Stomach (tissue), 9 donors: ENCODE results near the gene S100A12. TPM values are rescaled to one million over a fixed set of nuclear protein-coding genes. Genes with fewer than 3 reads are reported as not detected.
"Not testable (repeated sequence)": the region's sequence is repeated elsewhere in the genome, so short reads cannot be mapped to it uniquely, and the experiment has no call there.

Experiments used
- DNase-seq, 2 donors: peaks; one replicate each; pipeline versions ENCODE4 v3.0.0 to v3.0.0-alpha.2; 2013 to 2019
- H3K27ac ChIP-seq, 5 donors: fragments of 200-600 bp in 4 of 5; sonication (generic) in 4 of 5; one replicate each; pipeline ENCODE4 v1.5.1; 2013 to 2019; ENCODE audit warnings: mild to moderate bottlenecking in 1 of 5, moderate library complexity in 1 of 5
- H3K27me3 ChIP-seq, 3 donors: fragments of 200-600 bp; sonication (generic); one replicate each; pipeline ENCODE4 v1.5.1; 2017 to 2019; ENCODE audit warnings: mixed run types in 1 of 3
- H3K36me3 ChIP-seq, 4 donors: fragments of 200-600 bp; sonication (generic); 1 replicate in 3 of 4; 2 replicates in 1 of 4; pipeline ENCODE4 v1.5.1; 2016 to 2019
- H3K4me1 ChIP-seq, 4 donors: fragments of 200-600 bp; sonication (generic); one replicate each; pipeline ENCODE4 v1.5.1; 2016 to 2019
- H3K4me3 ChIP-seq, 4 donors: fragments of 200-600 bp; sonication (generic) in 3 of 4; one replicate each; pipeline ENCODE4 v1.5.1; 2016 to 2019; ENCODE audit warnings: mild to moderate bottlenecking in 1 of 4
- H3K9me3 ChIP-seq, 4 donors: fragments of 200-600 bp; sonication (generic); one replicate each; pipeline ENCODE4 v1.5.1; 2016 to 2019
- CTCF ChIP-seq, 7 experiments: fragments of 450-650 bp in 4 of 7; fragments of 200-600 bp in 3 of 7; sonication (generic) in 3 of 7; IDR thresholded peaks; one replicate each; pipeline ENCODE4 v1.5.1; 2016 to 2019; ENCODE audit warnings: antibody characterized with exemption in 7 of 7, control low read depth in 2 of 7, mild to moderate bottlenecking in 1 of 7
- EP300 ChIP-seq: sonication (generic); formaldehyde crosslinking; IDR thresholded peaks from one replicate; pipeline ENCODE4 v1.6.1; 2017; ENCODE audit warnings: antibody characterized with exemption
- POLR2A ChIP-seq, 4 donors: fragments of 450-650 bp; IDR thresholded peaks; one replicate each; pipeline ENCODE4 v1.6.1; 2016; ENCODE audit warnings: antibody characterized with exemption in 4 of 4, control low read depth in 2 of 4, mild to moderate bottlenecking in 1 of 4, moderate library complexity in 1 of 4
- POLR2AphosphoS5 ChIP-seq, 3 donors: sonication (generic); formaldehyde crosslinking; IDR thresholded peaks; one replicate each; pipeline ENCODE4 v1.6.1; 2016; ENCODE audit warnings: antibody characterized with exemption in 3 of 3
- WGBS, 5 donors: extraction: QIAGEN DNeasy Blood & Tissue Kit in 3 of 5; methylation state at CpG; one replicate each; pipeline versions ENCODE4 v1.1.5 to v1.1.7; 2013 to 2018; 5-methylcytosine and 5-hydroxymethylcytosine counted together
- intact Hi-C: fragments of 100-400 bp; cut with DNase I; formaldehyde crosslinking; loops from one replicate; pipeline ENCODE4 v1.15.1; 2023; ENCODE audit warnings: low total_unique reads
- polyA plus RNA-seq, 3 donors: library from polyadenylated mRNA; stranded (reverse); fragments of 200-250 nt; gene quantifications; one replicate each; pipeline ENCODE4 v1.2.3, GENCODE V29; 2013
- total RNA-seq, 5 donors: library from RNA; depleted of rRNA; stranded (reverse); fragments of >200 nt; gene quantifications; one replicate each; pipeline versions ENCODE4 v1.1.0 to v1.2.3, GENCODE V29; 2014 to 2016
- donor health status: healthy with polysubstance abuse.
- donor health status: Bipolar disorder and iron deficiency.
- donor health status: healthy.

The S100A12 gene
- total and polyA plus RNA-seq, 8 donors, result 8.2 to 58.3 (median 16.3) TPM; not detected in 4

- peaks cover 0 to 39% (median 0%) of the 10 kb centered on the region in 3 donors for H3K27me3 ChIP-seq
- no peaks in the 10 kb centered on the region for H3K9me3 ChIP-seq
- no peaks in the 10 kb centered on the region for H3K36me3 ChIP-seq
- TF ChIP-seq POLR2A (IDR thresholded peaks at IDR 0.05) (no peak), CTCF (IDR thresholded peaks at IDR 0.05) (no peak), EP300 (no peak), POLR2AphosphoS5 (IDR thresholded peaks at IDR 0.05) (no peak)
- no peak overlapping the region for H3K27ac ChIP-seq
- WGBS, 5 donors, result 62 to 75% (median 72%) methylated on average over 8 to 12 of the region's 12 CpGs
- intact Hi-C loops, result no loop called here
- H3K4me3 ChIP-seq, result no peak overlapping the region
- H3K4me1 ChIP-seq, result no peaks in the 10 kb centered on the region
- DNase-seq, result no peak
Observed at GRCh38 chr1:153417136-153417888, 41.9 kb upstream of the S100A12 start.

GRCh38 chr1:153415850-153416570, 40.6 kb upstream of the S100A12 start, which contains the start of gene S100A7A:
TSS of gene S100A7A (plus strand) at chr1:153416520. CDS start at chr1:153418083, 1,563 bp downstream.
- Histone ChIP-seq H3K9me3 (peaks cover 0 to 5% (median 5%) of the 10 kb centered on the region in 4 donors), H3K27ac (no peak within 1 kb of the TSS), H3K4me1 (no peaks in the 10 kb centered on the region), H3K36me3 (no peaks in the 10 kb centered on the region), H3K27me3 (peaks cover 0 to 37% (median 0%) of the 10 kb centered on the region in 3 donors), H3K4me3 (no peak within 1 kb of the TSS)
- no peak for DNase-seq
- TF ChIP-seq POLR2AphosphoS5 (IDR thresholded peaks at IDR 0.05) (no peak), CTCF (IDR thresholded peaks at IDR 0.05) (no peak), EP300 (no peak), POLR2A (IDR thresholded peaks at IDR 0.05) (no peak)
- intact Hi-C loops, result no loop called here
- WGBS, 5 donors, result 54 to 68% (median 65%) methylated on average over 6 of the region's 6 CpGs

- H3K9me3 ChIP-seq, DNase-seq, H3K36me3 ChIP-seq, H3K27ac ChIP-seq, H3K4me3 ChIP-seq, H3K4me1 ChIP-seq, intact Hi-C loops: not testable (repeated sequence)
- peaks cover 0 to 17% (median 0%) of the 10 kb centered on the region in 3 donors for H3K27me3 ChIP-seq
Observed at GRCh38 chr1:153413961-153414360, 38.5 kb upstream of the S100A12 start.

- 35 to 56% (median 41%) methylated on average over 11 of the region's 11 CpGs for WGBS, 5 donors
Observed at GRCh38 chr1:153407274-153407673, 31.9 kb upstream of the S100A12 start.

GRCh38 chr1:153405825-153406599, 30.6 kb upstream of the S100A12 start:
- intact Hi-C loops, result not testable (repeated sequence)
- WGBS, 5 donors, result 61 to 86% (median 73%) methylated on average over 5 to 6 of the region's 6 CpGs

More at GRCh38 chr1:153407274-153407673, 31.9 kb upstream of the S100A12 start:
- peaks cover 0 to 35% (median 4%) of the 10 kb centered on the region in 3 donors for H3K27me3 ChIP-seq
- H3K27ac ChIP-seq, H3K36me3 ChIP-seq, H3K9me3 ChIP-seq, intact Hi-C loops, H3K4me1 ChIP-seq, H3K4me3 ChIP-seq: not testable (repeated sequence)
- peak in 1 of 2 donors; percentile 5 for DNase-seq

More at GRCh38 chr1:153405825-153406599, 30.6 kb upstream of the S100A12 start:
- H3K36me3 ChIP-seq, DNase-seq, H3K9me3 ChIP-seq, H3K4me1 ChIP-seq, H3K4me3 ChIP-seq, H3K27ac ChIP-seq: not testable (repeated sequence)
- H3K27me3 ChIP-seq, result peaks cover 0 to 35% (median 4%) of the 10 kb centered on the region in 3 donors
